ENCODE measurements around the gene CCT8L2.
"Not testable (repeated sequence)": the region's sequence is repeated elsewhere in the genome, so short reads cannot be mapped to it uniquely, and the experiment has no call there.

GRCh38 chr22:16616390-16616938 lies 23.9 kb upstream of the CCT8L2 start:
- TF ChIP-seq CTCF (IDR thresholded peaks at IDR 0.05; ENCODE audit: low read depth, low read length, missing input control); MAX (IDR thresholded peaks at IDR 0.05); REST (IDR thresholded peaks at IDR 0.05); RAD21 (IDR thresholded peaks at IDR 0.05); RXRA (IDR thresholded peaks at IDR 0.05); FOXA1 (IDR thresholded peaks at IDR 0.05); TAF1 (conservative IDR thresholded peaks at IDR 0.05); HNF4A (conservative IDR thresholded peaks at IDR 0.05); YY1 (IDR thresholded peaks at IDR 0.05): not testable (repeated sequence)

Measured in liver (tissue), 3 donors.